GM21723 (cell line): Measurements from ENCODE around the gene AGAP4.
"Not testable (repeated sequence)": the region's sequence is repeated elsewhere in the genome, so short reads cannot be mapped to it uniquely, and the experiment has no call there.

Experiments used
- ATAC-seq: cut with Tn5 transposase; IDR thresholded peaks from one replicate; pipeline ENCODE4 v1.9.1; 2021; ENCODE audit warnings: mild to moderate bottlenecking, moderate library complexity; ENCODE audit not compliant: unreplicated experiment

The AGAP4 gene

DNA sequence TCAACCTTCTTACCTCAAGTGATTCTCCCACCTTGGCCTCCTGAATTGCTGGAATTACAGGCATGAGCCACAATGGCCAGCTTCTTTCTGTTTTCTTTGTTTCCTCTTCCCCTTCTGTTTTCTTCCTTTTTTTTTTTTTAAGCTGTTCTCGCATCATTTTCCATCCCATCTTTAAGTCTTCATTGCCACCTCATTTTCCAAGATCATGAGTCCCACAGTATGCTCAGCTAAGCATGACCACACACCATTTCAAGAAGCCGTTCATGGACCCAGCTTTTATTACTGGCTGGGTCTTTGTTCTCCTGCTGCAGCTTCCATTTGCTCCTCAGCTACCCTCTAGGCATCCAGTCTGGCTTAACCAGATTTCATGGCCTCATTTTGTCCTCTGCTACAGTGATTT lies 52.5 kb downstream of the AGAP4 start:
- not testable (repeated sequence) for ATAC-seq

DNA sequence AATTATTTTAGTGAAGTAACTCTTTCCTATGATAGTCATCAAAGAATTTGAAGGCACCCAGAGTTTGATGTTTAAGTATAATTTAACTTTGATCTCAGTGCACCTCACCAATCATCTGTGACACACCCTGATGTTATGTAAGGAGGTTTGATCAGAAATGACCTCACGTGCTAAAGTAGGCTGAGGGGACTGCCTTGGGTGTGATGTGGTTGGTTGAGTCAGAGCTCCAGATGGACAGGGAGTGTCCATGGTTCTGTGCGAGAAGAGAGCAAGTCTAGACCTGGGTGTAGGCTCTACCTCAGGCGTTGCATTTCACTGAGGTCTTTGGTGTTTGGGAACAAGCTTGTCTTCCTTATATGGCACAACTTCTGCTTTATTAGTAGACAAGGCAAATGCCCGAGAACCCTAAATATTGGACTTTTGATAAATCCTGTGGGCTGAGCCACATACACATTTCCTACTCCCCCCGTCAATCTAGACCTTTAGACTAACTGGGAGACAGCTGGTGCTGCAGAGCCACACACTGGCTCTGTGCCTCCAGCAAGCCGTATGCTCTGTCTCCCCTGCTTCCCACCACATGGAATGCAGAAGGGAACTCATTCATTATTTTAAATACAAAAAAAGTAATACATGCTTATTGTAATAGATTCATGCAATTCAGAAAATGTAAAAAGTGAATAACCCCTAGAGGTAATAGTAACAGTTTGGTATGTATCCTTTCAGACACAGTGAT lies 56.4 kb downstream of the AGAP4 start:
- not testable (repeated sequence) for ATAC-seq

GRCh38 chr10:45789991-45790390 lies 57.3 kb downstream of the AGAP4 start:
- ATAC-seq, result not testable (repeated sequence)

DNA sequence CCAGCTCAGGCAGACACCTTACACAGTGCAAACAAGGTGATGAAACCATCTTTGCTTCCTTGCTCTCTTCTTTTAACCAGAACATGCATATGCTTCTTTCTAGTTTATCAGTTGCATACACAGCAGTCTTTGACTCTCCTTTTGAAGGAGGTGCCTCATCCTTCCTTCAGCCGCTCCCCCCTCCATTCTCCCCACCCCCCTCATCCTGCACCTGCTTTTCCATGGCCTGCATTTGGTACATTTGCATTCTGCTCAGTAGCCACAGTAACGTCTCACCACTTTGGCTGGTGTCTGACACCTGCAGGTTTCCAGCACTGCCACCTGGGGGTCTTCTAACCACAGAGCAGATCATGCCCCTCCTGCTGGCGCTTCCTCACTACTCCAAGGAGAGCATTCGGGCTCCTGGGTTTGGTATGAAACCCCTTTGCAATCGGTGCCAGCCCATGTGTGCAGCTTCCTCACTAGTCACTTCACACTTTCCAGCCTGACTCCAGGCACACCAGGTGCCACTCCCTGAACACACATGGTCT lies 60.0 kb downstream of the AGAP4 start:
- ATAC-seq, result not testable (repeated sequence)

GRCh38 chr10:45786217-45786616 lies 61.1 kb downstream of the AGAP4 start:
- ATAC-seq, result not testable (repeated sequence)
